ENCODE data around the gene FOXJ3.

DNA sequence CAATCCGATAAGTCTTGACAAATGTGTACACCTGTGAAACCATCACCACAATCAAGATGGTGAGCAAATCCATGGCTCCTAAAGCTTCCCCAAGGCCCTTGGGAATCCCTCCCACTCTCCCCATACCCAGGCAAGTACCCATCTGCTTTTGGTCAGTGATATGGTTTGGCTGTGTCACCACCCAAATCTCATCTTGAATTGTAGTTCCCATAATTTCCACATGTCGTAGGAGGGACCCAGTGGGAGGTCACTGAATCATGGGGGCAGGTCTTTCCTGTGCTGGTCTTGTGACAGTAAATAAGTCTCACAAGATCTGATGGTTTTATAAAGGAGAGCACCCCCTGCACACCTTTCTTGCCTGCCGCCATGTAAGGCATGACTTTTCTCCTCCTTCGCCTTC lies 196.4 kb downstream of the FOXJ3 start:
- TF ChIP-seq, protein P1, sequence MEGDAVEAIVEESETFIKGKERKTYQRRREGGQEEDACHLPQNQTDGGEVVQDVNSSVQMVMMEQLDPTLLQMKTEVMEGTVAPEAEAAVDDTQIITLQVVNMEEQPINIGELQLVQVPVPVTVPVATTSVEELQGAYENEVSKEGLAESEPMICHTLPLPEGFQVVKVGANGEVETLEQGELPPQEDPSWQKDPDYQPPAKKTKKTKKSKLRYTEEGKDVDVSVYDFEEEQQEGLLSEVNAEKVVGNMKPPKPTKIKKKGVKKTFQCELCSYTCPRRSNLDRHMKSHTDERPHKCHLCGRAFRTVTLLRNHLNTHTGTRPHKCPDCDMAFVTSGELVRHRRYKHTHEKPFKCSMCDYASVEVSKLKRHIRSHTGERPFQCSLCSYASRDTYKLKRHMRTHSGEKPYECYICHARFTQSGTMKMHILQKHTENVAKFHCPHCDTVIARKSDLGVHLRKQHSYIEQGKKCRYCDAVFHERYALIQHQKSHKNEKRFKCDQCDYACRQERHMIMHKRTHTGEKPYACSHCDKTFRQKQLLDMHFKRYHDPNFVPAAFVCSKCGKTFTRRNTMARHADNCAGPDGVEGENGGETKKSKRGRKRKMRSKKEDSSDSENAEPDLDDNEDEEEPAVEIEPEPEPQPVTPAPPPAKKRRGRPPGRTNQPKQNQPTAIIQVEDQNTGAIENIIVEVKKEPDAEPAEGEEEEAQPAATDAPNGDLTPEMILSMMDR (IDR thresholded peaks at IDR 0.05): no peak
- TF ChIP-seq TCF7L2 (IDR thresholded peaks at IDR 0.05; ENCODE audit: low read depth, low read length) (no peak), SIN3A (IDR thresholded peaks at IDR 0.05; ENCODE audit: borderline replicate concordance, insufficient read depth, low read depth, low read length) (no peak)
